ENCODE data around the gene CRYBB2. TPM values are rescaled to one million over a fixed set of nuclear protein-coding genes. Genes with fewer than 3 reads are reported as not detected.

The CRYBB2 gene
- total RNA-seq, 1 experiment from 2014 or later: 0.39 TPM

GRCh38 chr22:25199731-25200520 lies 19.5 kb upstream of the CRYBB2 start, which contains the start of gene CRYBB3:
CRYBB3 (plus strand) TSS chr22:25199858; CDS start chr22:25201397, 1,539 bp downstream.
- Histone ChIP-seq H3K27me3 (ENCODE audit: control insufficient read depth, insufficient read depth, low read length) (no peaks in the 10 kb centered on the region), H3K36me3 (ENCODE audit: control insufficient read depth, insufficient read depth, low read length) (0 out of 2 replicates have a peak, but pooled peaks cover 3% of the 10 kb centered on the region), H3K27ac (ENCODE audit: low read length) (no peak within 1 kb of the TSS), H3K4me1 (ENCODE audit: control insufficient read depth, insufficient read depth, low read length) (no peaks in the 10 kb centered on the region), H3K4me3 (ENCODE audit: low read depth in 2 of 2, low read length in 2 of 2) (no peak within 1 kb of the TSS), H3K9me3 (ENCODE audit: control insufficient read depth, insufficient read depth, low read depth, low read length) (no peaks in the 10 kb centered on the region)
- in situ Hi-C loops (cut with HindIII; ENCODE audit: low pct_unique_long_range_greater_than_20kb, low sequenced_read_pairs): no loop called here
- no peak for DNase-seq (ENCODE audit: low read depth, low spot score)
- no peak for TF ChIP-seq CTCF (IDR thresholded peaks at IDR 0.05)
- TF ChIP-seq TCF7L2 (IDR thresholded peaks at IDR 0.05; ENCODE audit: low read depth, low read length): no peak
- TF ChIP-seq REST (IDR thresholded peaks at IDR 0.05; ENCODE audit: insufficient read depth in 1 of 2, low read depth in 2 of 2, low read length in 1 of 2): no peak
- TF ChIP-seq POLR2AphosphoS5 (IDR thresholded peaks at IDR 0.05; ENCODE audit: low read depth, low read length): no peak
- TF ChIP-seq SIN3A (IDR thresholded peaks at IDR 0.05; ENCODE audit: borderline replicate concordance, insufficient read depth, low read depth, low read length): no peak
- ATAC-seq: no peak
- no TSS peak for BruUV-seq (replicated peaks)
- intact Hi-C loops (cut with micrococcal nuclease; ENCODE audit: unreplicated experiment): no loop called here
- CTCF ChIA-PET: no interaction called here
- POLR2A ChIA-PET: no interaction called here

GRCh38 chr22:25200967-25201366 lies 18.5 kb upstream of the CRYBB2 start:
- 0 out of 2 replicates have a peak, but pooled peaks cover 3% of the 10 kb centered on the region for H3K36me3 ChIP-seq (ENCODE audit: control insufficient read depth, insufficient read depth, low read length)
- intact Hi-C loops (cut with micrococcal nuclease; ENCODE audit: unreplicated experiment) (no loop called here), in situ Hi-C loops (cut with HindIII; ENCODE audit: low pct_unique_long_range_greater_than_20kb, low sequenced_read_pairs) (no loop called here)
- no peak overlapping the region for H3K27ac ChIP-seq (ENCODE audit: low read length)
- no peaks in the 10 kb centered on the region for H3K9me3 ChIP-seq (ENCODE audit: control insufficient read depth, insufficient read depth, low read depth, low read length)
- ChIA-PET CTCF (no interaction called here), POLR2A (no interaction called here)
- no TSS peak for BruUV-seq (replicated peaks)
- no peaks in the 10 kb centered on the region for H3K4me1 ChIP-seq (ENCODE audit: control insufficient read depth, insufficient read depth, low read length)
- H3K4me3 ChIP-seq (ENCODE audit: low read depth in 2 of 2, low read length in 2 of 2): no peak overlapping the region
- no peaks in the 10 kb centered on the region for H3K27me3 ChIP-seq (ENCODE audit: control insufficient read depth, insufficient read depth, low read length)
- TF ChIP-seq TCF7L2 (IDR thresholded peaks at IDR 0.05; ENCODE audit: low read depth, low read length) (no peak), POLR2AphosphoS5 (IDR thresholded peaks at IDR 0.05; ENCODE audit: low read depth, low read length) (no peak), SIN3A (IDR thresholded peaks at IDR 0.05; ENCODE audit: borderline replicate concordance, insufficient read depth, low read depth, low read length) (no peak), REST (IDR thresholded peaks at IDR 0.05; ENCODE audit: insufficient read depth in 1 of 2, low read depth in 2 of 2, low read length in 1 of 2) (no peak), CTCF (IDR thresholded peaks at IDR 0.05) (no peak)
- DNase-seq (ENCODE audit: low read depth, low spot score): no peak
- no peak for ATAC-seq
